ENCODE measurements around the gene APOA4.
A peak's percentile ranks its signal among the peaks of the same experiment; 100 is the strongest.

Gene APOA4

GRCh38 chr11:116798368-116798767, 24.7 kb downstream of the APOA4 start:
- peak in 1 of 2 donors; percentile 43 for ATAC-seq

- no peak for ATAC-seq
These were observed 25.3 kb downstream of the APOA4 start for GRCh38 chr11:116797816-116798215.

- ATAC-seq: no peak
These were observed 26.6 kb downstream of the APOA4 start for GRCh38 chr11:116796548-116796947.

GRCh38 chr11:116794851-116795250, 28.3 kb downstream of the APOA4 start:
- ATAC-seq: no peak

GRCh38 chr11:116793772-116794097, 29.4 kb downstream of the APOA4 start:
- ATAC-seq: no peak

- ATAC-seq: no peak
These were observed 30.0 kb downstream of the APOA4 start for GRCh38 chr11:116792869-116793771.

- ATAC-seq: no peak
These were observed 30.8 kb downstream of the APOA4 start for GRCh38 chr11:116792144-116792868.

- no peak for ATAC-seq
These were observed 31.3 kb downstream of the APOA4 start, which contains the start of gene APOA5 for GRCh38 chr11:116791813-116792143. Gene APOA5, minus strand, starts transcription at chr11:116791879. Its CDS starts 19 bp downstream, at chr11:116791860.

GRCh38 chr11:116791002-116791812, 31.9 kb downstream of the APOA4 start:
- peak; percentile 46 to 52 for ATAC-seq

GRCh38 chr11:116790167-116791001, 32.7 kb downstream of the APOA4 start:
- ATAC-seq: no peak

- ATAC-seq: no peak
These were observed 34.1 kb downstream of the APOA4 start for GRCh38 chr11:116788975-116789374.

GRCh38 chr11:116788534-116788933, 34.6 kb downstream of the APOA4 start:
- ATAC-seq: no peak

- ATAC-seq: peak; percentile 86 to 87
These were observed 35.2 kb downstream of the APOA4 start, which contains the start of gene ZPR1 for GRCh38 chr11:116787786-116788486. Gene ZPR1, minus strand, starts transcription at chr11:116788023. Its CDS starts 33 bp downstream, at chr11:116787990.

GRCh38 chr11:116787436-116787785, 35.7 kb downstream of the APOA4 start:
- ATAC-seq: peak in 1 of 2 donors; percentile 13

GRCh38 chr11:116786966-116787365, 36.1 kb downstream of the APOA4 start:
- ATAC-seq: no peak

GRCh38 chr11:116786326-116786725, 36.8 kb downstream of the APOA4 start:
- no peak for ATAC-seq

GRCh38 chr11:116782728-116783127, 40.4 kb downstream of the APOA4 start:
- peak in 1 of 2 donors; percentile 50 for ATAC-seq

GRCh38 chr11:116778556-116778955, 44.5 kb downstream of the APOA4 start:
- ATAC-seq: no peak

GRCh38 chr11:116777056-116777455, 46.0 kb downstream of the APOA4 start:
- no peak for ATAC-seq

GRCh38 chr11:116776522-116776984, 46.6 kb downstream of the APOA4 start:
- ATAC-seq: no peak

- no peak for ATAC-seq
These were observed 47.1 kb downstream of the APOA4 start for GRCh38 chr11:116775975-116776374.

All from activated CD4-positive, CD25-positive, alpha-beta regulatory T cell treated with anti-CD3 and anti-CD28 coated beads, Interleukin-2, amount 50 U/mL, for 24 hours (primary cell).